GM04504 (cell line): ENCODE measurements around the gene MYBBP1A.

ENCODE experiments used
- DNase-seq: peaks from one replicate; pipeline ENCODE4 v3.0.0-alpha.2; 2012; ENCODE audit warnings: low read depth

Gene MYBBP1A

DNA sequence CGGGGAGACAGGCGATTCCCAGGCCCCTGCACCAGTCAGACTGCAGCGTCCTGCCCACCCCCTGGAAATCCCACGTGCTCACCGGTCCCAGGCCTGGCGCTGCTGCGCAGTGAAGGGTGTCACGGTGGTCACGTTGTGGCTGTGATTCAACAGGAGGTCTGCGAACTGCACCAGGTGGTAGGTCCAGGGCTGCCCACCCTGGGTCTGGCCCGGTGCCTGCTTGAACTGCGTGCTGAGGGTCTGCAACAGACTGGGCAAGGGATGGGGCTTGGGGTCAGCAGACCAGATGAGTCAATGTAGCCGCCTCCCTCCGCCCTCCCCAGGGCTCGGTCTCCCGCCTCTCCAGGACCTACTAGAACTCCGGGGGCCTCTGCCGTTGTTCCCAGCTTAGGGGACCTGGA is 7.1 kb downstream of the MYBBP1A start:
- no peak for DNase-seq

DNA sequence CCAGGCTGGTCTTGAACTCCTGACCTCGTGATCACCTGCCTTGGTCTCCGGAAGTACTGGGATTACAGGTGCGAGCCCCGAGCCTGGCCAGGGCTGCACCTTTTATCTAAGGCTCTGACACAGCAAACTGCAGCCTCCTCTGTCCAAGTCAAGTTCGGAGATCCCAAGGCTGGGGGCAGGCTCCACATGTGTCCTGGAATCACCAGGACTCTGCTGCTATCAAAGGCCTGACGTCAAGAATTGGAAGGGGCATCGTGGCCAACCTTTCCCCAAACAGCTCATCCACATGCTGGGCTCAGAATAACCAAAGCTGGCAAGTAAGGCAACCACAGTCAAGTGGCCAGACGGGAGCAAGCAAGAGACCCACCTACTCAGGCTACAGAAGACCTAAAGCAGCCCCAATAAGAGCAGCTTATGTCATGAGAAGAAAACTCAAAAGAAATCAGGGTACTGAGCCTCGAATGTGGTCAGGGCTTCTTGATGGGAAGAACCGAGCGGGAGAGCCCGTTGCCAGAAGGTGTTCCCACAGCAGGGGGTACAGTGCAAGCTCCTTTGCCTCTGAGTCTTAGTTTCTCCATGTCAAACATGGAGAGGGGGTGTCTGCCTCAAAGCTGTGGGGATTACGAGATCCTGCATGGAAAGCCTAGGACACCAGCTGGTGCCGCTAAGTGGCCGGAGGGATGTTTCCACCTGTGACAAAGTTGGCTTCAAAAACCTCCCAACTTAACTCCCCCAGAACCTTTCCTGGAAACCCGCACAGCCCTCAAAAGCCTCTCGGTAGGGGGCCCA is 7.9 kb downstream of the MYBBP1A start:
- no peak for DNase-seq

DNA sequence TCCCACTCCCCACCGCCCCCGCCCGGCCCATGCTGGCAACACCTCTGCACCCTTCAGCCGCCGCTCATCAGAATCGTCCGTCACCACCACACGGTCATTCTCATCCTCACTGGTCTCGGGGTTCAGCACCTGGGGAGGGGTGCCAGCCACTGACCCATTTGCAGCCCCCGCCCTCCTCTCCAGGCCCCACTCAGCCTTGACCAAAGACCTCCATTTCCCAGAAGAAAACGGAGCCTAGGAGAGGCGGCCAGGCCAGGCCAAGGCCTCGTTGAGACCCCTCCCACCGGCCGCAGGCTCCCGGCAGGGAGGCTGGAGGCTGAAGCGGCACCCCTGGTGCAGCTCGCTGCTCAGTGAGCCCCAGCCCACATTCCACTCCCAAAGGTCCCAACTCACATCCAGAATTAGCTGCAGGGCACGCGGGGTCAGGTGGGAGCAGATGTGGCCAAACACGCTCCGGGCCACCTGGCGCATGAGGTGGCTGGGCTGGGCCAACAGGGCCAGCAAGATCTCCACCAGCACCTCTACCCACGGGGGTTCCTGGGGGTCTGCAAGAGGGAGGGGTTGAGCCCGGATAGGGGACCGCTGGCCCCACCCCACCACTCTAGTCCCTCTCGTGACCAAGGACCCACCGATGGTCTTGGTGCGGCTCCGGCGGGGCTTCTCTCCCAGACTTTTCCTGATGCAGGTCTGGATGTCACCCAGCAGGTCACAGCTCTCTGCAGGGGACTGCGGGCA is 9.8 kb downstream of the MYBBP1A start:
- no peak for DNase-seq

DNA sequence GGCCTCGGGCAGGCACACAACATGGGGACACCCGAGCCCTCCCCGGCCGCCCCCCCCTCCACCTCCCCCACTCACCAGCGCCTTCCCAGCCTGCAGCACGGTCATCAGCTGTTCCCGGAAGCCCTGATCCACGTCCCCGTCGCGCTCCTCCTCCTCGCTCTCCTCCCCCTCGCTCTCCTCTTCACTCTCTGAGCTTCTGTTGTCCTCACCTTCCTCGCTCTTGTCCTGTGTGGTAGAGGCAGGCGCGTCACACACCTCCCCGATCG is 10.3 kb downstream of the MYBBP1A start:
- DNase-seq = no peak

DNA sequence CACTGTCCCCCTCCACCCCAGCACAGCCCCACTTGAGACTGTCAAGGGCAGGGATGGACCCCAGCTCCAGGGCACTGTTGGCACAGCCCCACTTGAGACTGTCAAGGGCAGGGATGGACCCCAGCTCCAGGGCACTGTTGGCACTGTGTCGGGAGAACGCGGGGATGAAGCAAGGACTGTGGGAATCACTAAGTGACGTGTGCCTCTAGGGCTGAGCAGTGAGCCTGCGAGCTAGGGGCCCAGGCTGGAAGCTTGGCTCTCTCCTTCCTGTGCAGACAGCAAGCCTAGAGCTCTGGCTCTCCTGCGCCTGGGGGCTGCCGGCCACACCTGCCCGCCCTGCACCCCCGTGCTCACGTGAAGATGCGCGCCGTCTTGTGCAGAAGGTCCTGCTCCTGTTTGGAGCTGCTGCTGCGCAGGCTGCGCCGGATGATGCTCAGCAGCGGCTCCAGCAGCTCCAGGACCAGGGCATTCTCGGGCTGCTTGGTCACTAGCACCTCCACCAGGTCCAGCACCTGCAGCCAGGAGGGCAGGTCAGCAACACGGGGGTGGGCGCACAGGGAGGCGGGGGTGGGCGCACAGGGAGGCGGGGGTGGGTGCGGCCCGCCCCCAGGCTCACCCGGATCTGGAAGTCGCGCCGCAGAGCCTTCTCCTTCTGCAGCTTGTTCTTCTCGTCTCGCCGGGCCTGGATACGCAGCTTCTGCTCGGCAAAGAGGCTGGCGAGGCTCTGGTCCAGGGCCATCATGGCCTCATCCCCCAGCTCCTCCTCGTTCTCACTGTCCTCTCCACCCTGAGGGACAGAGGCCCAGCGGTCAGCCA is 10.8 kb downstream of the MYBBP1A start:
- DNase-seq = no peak

GRCh38 chr17:4543557-4544026 is 11.6 kb downstream of the MYBBP1A start:
- no peak for DNase-seq

GRCh38 chr17:4542726-4543191 is 12.4 kb downstream of the MYBBP1A start:
- DNase-seq = no peak

- DNase-seq = no peak
Observed at GRCh38 chr17:4542003-4542725, 13.0 kb downstream of the MYBBP1A start.

DNA sequence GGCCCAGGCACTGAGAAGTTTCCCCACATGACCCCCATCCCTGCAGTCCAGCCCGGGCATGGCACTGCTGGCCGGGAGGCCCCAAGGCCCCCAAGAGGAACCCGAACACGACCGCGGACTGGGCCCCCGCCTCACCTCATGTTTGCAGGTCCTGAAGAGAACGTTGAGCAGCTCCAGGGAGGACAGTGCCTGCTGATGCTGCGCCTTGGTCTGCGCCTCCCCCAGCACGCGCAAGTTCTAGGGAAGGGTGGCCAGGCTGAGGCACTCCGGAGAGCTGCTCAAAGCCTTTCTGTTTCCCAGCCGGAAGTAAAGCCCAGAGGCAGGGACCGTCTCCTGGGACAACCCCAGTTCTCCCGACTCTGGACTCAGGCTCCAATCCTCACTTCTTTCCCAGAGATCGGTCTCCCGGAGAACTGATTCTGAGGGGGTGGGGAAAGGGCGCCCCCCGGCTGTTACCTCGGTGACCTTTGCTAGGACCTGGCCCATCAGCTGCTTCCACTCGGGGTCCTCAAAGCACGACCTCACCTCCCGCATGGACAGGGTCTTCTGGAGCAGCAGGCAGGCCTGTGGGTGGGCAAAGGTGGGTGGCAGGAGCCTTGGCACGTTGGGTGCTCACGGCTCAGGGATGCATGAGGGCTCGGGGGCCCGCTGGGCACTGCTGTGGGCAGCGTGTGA is 13.7 kb downstream of the MYBBP1A start:
- DNase-seq = no peak

DNA sequence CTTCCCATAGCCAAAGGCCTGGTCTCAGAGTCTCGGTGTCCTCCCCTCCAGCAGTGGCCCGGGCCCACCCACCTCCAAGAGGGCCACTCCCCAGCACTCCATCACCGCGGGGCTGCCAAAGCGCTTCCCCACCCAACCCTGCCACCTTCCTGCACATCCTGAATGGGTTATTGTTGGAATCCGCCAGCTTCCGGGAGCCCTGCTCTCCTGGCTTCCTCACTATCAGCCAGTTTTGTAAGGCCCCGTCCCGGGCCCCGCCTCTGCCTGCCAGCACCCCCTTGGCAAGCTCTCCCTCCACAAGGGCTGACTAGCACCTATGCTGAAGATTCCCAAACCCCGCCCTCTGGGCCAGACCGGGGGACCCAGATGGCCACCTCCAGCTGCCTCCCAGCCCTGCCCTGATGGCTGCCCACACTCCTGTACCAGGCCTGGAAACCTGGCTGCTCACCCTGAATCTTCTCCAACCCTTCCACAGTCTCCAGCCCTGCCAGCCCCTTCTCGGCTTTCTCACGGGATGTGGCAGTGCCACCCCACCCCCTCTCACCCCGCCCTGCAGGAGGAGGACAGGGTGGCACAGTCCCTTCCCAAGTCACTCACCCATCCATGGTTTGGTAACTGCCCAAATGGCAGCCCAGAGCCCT is 14.4 kb downstream of the MYBBP1A start:
- DNase-seq = no peak

DNA sequence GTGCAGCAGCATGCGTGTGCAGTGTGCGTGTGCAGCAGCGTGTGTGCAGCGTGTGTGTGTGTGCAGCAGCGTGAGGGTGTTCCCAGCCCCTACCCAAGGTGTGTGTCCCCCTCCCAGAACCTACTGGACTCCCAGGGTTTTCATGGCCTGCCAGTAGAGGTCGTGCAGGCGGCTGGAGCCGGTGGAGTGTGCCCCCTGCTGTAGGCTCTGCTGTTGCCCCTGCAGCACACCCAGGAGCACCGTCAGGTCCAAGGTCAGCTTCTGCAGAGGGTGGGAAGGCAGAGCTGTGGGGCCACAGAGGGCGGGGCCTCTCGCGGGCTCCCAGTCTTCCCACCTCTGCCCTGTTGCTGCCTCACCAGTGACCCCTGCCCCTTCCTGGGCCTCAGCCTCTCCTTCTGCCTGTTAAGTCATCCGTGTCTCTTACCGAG is 14.9 kb downstream of the MYBBP1A start:
- DNase-seq = no peak

- DNase-seq = no peak
Observed at GRCh38 chr17:4539576-4540223, 15.5 kb downstream of the MYBBP1A start.

DNA sequence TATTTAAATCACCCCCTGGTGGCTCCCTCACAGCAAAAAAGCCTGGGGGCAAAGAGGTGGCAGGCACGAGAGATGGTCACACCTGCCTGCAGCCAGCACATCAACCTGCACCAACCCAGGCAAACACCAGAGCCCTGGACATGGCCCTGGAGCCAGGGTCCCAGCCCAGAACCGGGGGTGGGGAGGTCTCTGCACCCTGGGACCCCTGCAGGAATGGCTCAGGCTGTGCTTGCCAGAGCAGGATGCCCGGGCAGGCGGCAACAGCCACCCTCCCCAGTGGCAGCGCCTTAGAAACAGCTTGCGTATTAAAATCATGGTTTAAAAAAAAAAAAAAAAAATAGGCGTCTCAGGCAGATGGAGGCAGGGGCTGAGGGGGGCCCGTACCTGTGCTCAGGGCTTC is 16.2 kb downstream of the MYBBP1A start:
- no peak for DNase-seq

DNA sequence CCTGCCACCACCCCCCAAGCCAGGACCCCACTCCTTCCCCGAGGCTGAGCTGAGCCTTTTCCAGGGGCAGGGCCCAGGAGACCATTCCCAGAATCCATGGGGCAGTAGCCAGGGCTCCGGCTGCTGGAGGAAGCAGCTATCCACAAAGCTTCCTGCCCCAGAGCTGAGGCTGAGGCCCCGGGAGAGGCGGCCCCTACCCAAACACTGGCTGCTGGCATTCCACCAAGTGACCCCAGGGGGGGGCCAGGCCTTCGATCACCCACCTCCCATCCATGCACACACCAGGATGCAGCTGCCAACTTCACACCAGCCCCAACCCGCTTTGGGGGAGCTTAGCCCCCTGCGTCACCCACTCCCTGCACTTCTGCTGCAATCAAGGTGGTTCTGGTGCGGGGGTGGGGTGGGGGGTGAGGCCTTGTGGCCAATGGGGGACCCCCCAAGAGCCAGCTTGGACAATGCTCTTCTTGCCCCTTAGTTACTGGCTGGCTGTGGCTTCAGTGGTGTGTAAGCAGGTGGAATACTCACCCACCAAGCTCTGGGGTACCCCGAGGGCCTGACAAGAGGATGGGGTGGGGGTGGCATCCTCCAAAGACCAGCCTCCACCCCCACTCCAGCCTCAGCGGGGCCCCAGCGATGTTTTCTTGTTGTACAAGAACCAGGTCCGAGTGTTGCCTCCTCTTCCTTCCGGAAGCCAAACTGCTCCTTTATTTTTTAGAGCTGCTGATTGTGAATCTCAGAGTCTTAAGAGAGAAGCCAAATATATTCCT is 16.8 kb downstream of the MYBBP1A start:
- no peak for DNase-seq

- no peak for DNase-seq
Observed at GRCh38 chr17:4537451-4538235, 17.5 kb downstream of the MYBBP1A start.

DNA sequence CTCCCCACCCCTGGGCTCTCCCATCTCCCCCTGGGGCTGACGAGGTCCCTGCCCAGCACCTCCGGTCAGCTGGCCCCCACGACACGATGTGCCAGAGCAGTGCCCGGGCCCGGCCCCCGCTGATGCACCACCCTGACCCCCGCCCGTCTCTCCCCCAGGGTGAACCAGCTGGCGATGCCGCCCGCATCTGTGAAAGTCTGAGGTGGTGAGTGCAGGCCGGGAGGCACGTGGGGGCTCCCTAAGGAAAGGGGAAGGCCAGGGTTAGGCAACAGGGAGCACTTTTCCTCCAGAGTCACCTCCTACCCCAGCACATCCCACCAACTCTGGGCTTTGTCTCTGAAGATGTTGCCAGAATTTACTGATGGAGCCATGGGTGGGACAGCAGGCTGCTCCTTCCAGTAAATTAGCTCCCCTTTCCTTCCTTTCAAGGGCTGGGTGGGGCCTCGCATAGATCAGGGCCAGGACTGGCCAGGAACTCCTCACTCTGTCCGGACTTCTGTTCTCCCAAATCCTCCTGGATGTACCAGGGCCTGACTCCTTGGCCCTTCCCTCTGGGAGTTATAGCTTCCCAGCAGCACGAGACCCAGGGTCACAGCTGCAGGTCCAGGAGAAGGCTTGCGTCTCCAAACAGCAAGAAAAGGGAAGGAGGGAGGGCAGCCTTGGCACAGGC is 18.3 kb downstream of the MYBBP1A start:
- DNase-seq = no peak

GRCh38 chr17:4536259-4536741 is 18.9 kb downstream of the MYBBP1A start:
- no peak for DNase-seq

GRCh38 chr17:4535667-4536258 is 19.4 kb downstream of the MYBBP1A start:
- no peak for DNase-seq
